Stomach (tissue), 9 donors: ENCODE results near the gene GNAO1. TPM values are rescaled to one million over a fixed set of nuclear protein-coding genes. Genes with fewer than 3 reads are reported as not detected.
"Not testable (repeated sequence)": the region's sequence is repeated elsewhere in the genome, so short reads cannot be mapped to it uniquely, and the experiment has no call there.

Experiments
- DNase-seq, 2 donors: peaks; one replicate each; pipeline versions ENCODE4 v3.0.0 to v3.0.0-alpha.2; 2013 to 2019
- H3K27ac ChIP-seq, 5 donors: fragments of 200-600 bp in 4 of 5; sonication (generic) in 4 of 5; one replicate each; pipeline ENCODE4 v1.5.1; 2013 to 2019; ENCODE audit warnings: mild to moderate bottlenecking in 1 of 5, moderate library complexity in 1 of 5
- H3K27me3 ChIP-seq, 3 donors: fragments of 200-600 bp; sonication (generic); one replicate each; pipeline ENCODE4 v1.5.1; 2017 to 2019; ENCODE audit warnings: mixed run types in 1 of 3
- H3K36me3 ChIP-seq, 4 donors: fragments of 200-600 bp; sonication (generic); 1 replicate in 3 of 4; 2 replicates in 1 of 4; pipeline ENCODE4 v1.5.1; 2016 to 2019
- H3K4me1 ChIP-seq, 4 donors: fragments of 200-600 bp; sonication (generic); one replicate each; pipeline ENCODE4 v1.5.1; 2016 to 2019
- H3K4me3 ChIP-seq, 4 donors: fragments of 200-600 bp; sonication (generic) in 3 of 4; one replicate each; pipeline ENCODE4 v1.5.1; 2016 to 2019; ENCODE audit warnings: mild to moderate bottlenecking in 1 of 4
- H3K9me3 ChIP-seq, 4 donors: fragments of 200-600 bp; sonication (generic); one replicate each; pipeline ENCODE4 v1.5.1; 2016 to 2019
- CTCF ChIP-seq, 7 experiments: fragments of 450-650 bp in 4 of 7; fragments of 200-600 bp in 3 of 7; sonication (generic) in 3 of 7; IDR thresholded peaks; one replicate each; pipeline ENCODE4 v1.5.1; 2016 to 2019; ENCODE audit warnings: antibody characterized with exemption in 7 of 7, control low read depth in 2 of 7, mild to moderate bottlenecking in 1 of 7
- EP300 ChIP-seq: sonication (generic); formaldehyde crosslinking; IDR thresholded peaks from one replicate; pipeline ENCODE4 v1.6.1; 2017; ENCODE audit warnings: antibody characterized with exemption
- POLR2A ChIP-seq, 4 donors: fragments of 450-650 bp; IDR thresholded peaks; one replicate each; pipeline ENCODE4 v1.6.1; 2016; ENCODE audit warnings: antibody characterized with exemption in 4 of 4, control low read depth in 2 of 4, mild to moderate bottlenecking in 1 of 4, moderate library complexity in 1 of 4
- POLR2AphosphoS5 ChIP-seq, 3 donors: sonication (generic); formaldehyde crosslinking; IDR thresholded peaks; one replicate each; pipeline ENCODE4 v1.6.1; 2016; ENCODE audit warnings: antibody characterized with exemption in 3 of 3
- WGBS, 5 donors: extraction: QIAGEN DNeasy Blood & Tissue Kit in 3 of 5; methylation state at CpG; one replicate each; pipeline versions ENCODE4 v1.1.5 to v1.1.7; 2013 to 2018; 5-methylcytosine and 5-hydroxymethylcytosine counted together
- intact Hi-C: fragments of 100-400 bp; cut with DNase I; formaldehyde crosslinking; loops from one replicate; pipeline ENCODE4 v1.15.1; 2023; ENCODE audit warnings: low total_unique reads
- polyA plus RNA-seq, 3 donors: library from polyadenylated mRNA; stranded (reverse); fragments of 200-250 nt; gene quantifications; one replicate each; pipeline ENCODE4 v1.2.3, GENCODE V29; 2013
- total RNA-seq, 5 donors: library from RNA; depleted of rRNA; stranded (reverse); fragments of >200 nt; gene quantifications; one replicate each; pipeline versions ENCODE4 v1.1.0 to v1.2.3, GENCODE V29; 2014 to 2016
- donor health status: healthy with polysubstance abuse.
- donor health status: Bipolar disorder and iron deficiency.
- donor health status: healthy.

The GNAO1 gene
- total and polyA plus RNA-seq, 8 donors, result 2.3 to 42.0 (median 4.7) TPM

GRCh38 chr16:56388209-56388608, 196.9 kb downstream of the GNAO1 start:
- no peaks in the 10 kb centered on the region for H3K4me1 ChIP-seq
- intact Hi-C loops, result no loop called here
- H3K27ac ChIP-seq, result no peak overlapping the region
- no peak overlapping the region for H3K4me3 ChIP-seq
- H3K36me3 ChIP-seq, result peaks cover 28 to 93% (median 92%) of the 10 kb centered on the region in 4 donors
- H3K9me3 ChIP-seq, result no peaks in the 10 kb centered on the region
- H3K27me3 ChIP-seq, result no peaks in the 10 kb centered on the region
- TF ChIP-seq CTCF (IDR thresholded peaks at IDR 0.05) (no peak), EP300 (no peak), POLR2A (IDR thresholded peaks at IDR 0.05) (no peak), POLR2AphosphoS5 (IDR thresholded peaks at IDR 0.05) (no peak)
- no peak for DNase-seq

- WGBS, 5 donors, result 90 to 99% (median 93%) methylated on average over 3 of the region's 3 CpGs
- Histone ChIP-seq H3K36me3 (peaks cover 23 to 82% (median 80%) of the 10 kb centered on the region in 4 donors), H3K27me3 (no peaks in the 10 kb centered on the region), H3K4me1 (no peaks in the 10 kb centered on the region), H3K4me3 (no peak overlapping the region), H3K9me3 (no peaks in the 10 kb centered on the region), H3K27ac (no peak overlapping the region)
- intact Hi-C loops, result no loop called here
- DNase-seq, result no peak
- TF ChIP-seq POLR2A (IDR thresholded peaks at IDR 0.05) (no peak), EP300 (no peak), POLR2AphosphoS5 (IDR thresholded peaks at IDR 0.05) (no peak)
These were observed 198.3 kb downstream of the GNAO1 start for GRCh38 chr16:56389554-56389953.

GRCh38 chr16:56396724-56397123, 205.4 kb downstream of the GNAO1 start:
- H3K27me3 ChIP-seq, H3K4me1 ChIP-seq, H3K9me3 ChIP-seq, intact Hi-C loops, H3K27ac ChIP-seq, H3K4me3 ChIP-seq, DNase-seq: not testable (repeated sequence)
- 72 to 100% (median 95%) methylated on average over 3 of the region's 3 CpGs for WGBS, 5 donors
- peaks cover 13 to 52% (median 51%) of the 10 kb centered on the region in 4 donors for H3K36me3 ChIP-seq

GRCh38 chr16:56399047-56399446, 207.8 kb downstream of the GNAO1 start:
- no peaks in the 10 kb centered on the region for H3K4me1 ChIP-seq
- TF ChIP-seq EP300, result no peak
- TF ChIP-seq CTCF (IDR thresholded peaks at IDR 0.05), result no peak
- no peak for TF ChIP-seq POLR2A (IDR thresholded peaks at IDR 0.05)
- no peak for TF ChIP-seq POLR2AphosphoS5 (IDR thresholded peaks at IDR 0.05)
- H3K36me3 ChIP-seq, result peaks cover 26 to 64% (median 61%) of the 10 kb centered on the region in 4 donors
- no peaks in the 10 kb centered on the region for H3K9me3 ChIP-seq
- DNase-seq, result no peak
- intact Hi-C loops, result no loop called here
- 72 to 80% (median 75%) methylated on average over 2 of the region's 2 CpGs for WGBS, 5 donors
- H3K27me3 ChIP-seq, result no peaks in the 10 kb centered on the region
- no peak overlapping the region for H3K4me3 ChIP-seq
- no peak overlapping the region for H3K27ac ChIP-seq

GRCh38 chr16:56399486-56399885, 208.2 kb downstream of the GNAO1 start:
- whole genome bisulfite sequencing, 5 donors, result 80 to 97% (median 90%) methylated on average over 2 of the region's 2 CpGs

More at GRCh38 chr16:56399486-56399885, 208.2 kb downstream of the GNAO1 start:
- intact Hi-C loops, result no loop called here
- TF ChIP-seq POLR2AphosphoS5 (IDR thresholded peaks at IDR 0.05) (no peak), CTCF (IDR thresholded peaks at IDR 0.05) (no peak), EP300 (no peak)
- DNase-seq, result peak in 1 of 2 donors; percentile 24
- Histone ChIP-seq H3K36me3 (peaks cover 29 to 68% (median 65%) of the 10 kb centered on the region in 4 donors), H3K27me3 (no peaks in the 10 kb centered on the region), H3K9me3 (no peaks in the 10 kb centered on the region), H3K27ac (no peak overlapping the region), H3K4me1 (no peaks in the 10 kb centered on the region), H3K4me3 (no peak overlapping the region)
